Heart left ventricle (tissue), 16 donors: ENCODE results near the gene NUS1. TPM values are rescaled to one million over a fixed set of nuclear protein-coding genes. Genes with fewer than 3 reads are reported as not detected.
"Not testable (repeated sequence)": the region's sequence is repeated elsewhere in the genome, so short reads cannot be mapped to it uniquely, and the experiment has no call there.

Experiments used
- ATAC-seq, 4 donors: fragments of 200-7000 bp; cut with Tn5 transposase; one replicate each; pipeline ENCODE4 v1.9.1; 2020 to 2022; ENCODE audit warnings: moderate library complexity in 4 of 4, mild to moderate bottlenecking in 3 of 4, moderate number of reproducible peaks in 1 of 4
- DNase-seq, 5 donors: peaks; one replicate each; pipeline ENCODE4 v3.0.0-alpha.2; 2020
- H3K27ac ChIP-seq, 12 donors: fragments of 200-600 bp; sonication (generic) in 4 of 12; one replicate each; pipeline versions ENCODE4 v1.5.0 to v1.8.0; 2016 to 2022; ENCODE audit warnings: mild to moderate bottlenecking in 2 of 12
- H3K27me3 ChIP-seq, 9 donors: fragments of 200-600 bp; sonication (generic) in 2 of 9; one replicate each; pipeline versions ENCODE4 v1.5.1 to v1.8.0; 2016 to 2022; ENCODE audit warnings: mild to moderate bottlenecking in 3 of 9
- H3K36me3 ChIP-seq, 9 donors: fragments of 200-600 bp; sonication (generic) in 2 of 9; one replicate each; pipeline versions ENCODE4 v1.5.0 to v1.8.0; 2018 to 2022; ENCODE audit warnings: mild to moderate bottlenecking in 2 of 9
- H3K4me1 ChIP-seq, 12 donors: fragments of 200-600 bp; sonication (generic) in 4 of 12; one replicate each; pipeline versions ENCODE4 v1.5.0 to v1.8.0; 2016 to 2022; ENCODE audit warnings: mild to moderate bottlenecking in 3 of 12
- H3K4me3 ChIP-seq, 12 donors: fragments of 200-600 bp; sonication (generic) in 4 of 12; one replicate each; pipeline versions ENCODE4 v1.5.0 to v1.8.0; 2017 to 2022; ENCODE audit warnings: mild to moderate bottlenecking in 9 of 12, moderate library complexity in 4 of 12
- H3K9me3 ChIP-seq, 12 donors: fragments of 200-600 bp; sonication (generic) in 4 of 12; one replicate each; pipeline versions ENCODE4 v1.5.0 to v1.8.0; 2016 to 2022; ENCODE audit warnings: mild to moderate bottlenecking in 1 of 12
- CTCF ChIP-seq, 12 donors: fragments of 200-600 bp; sonication (generic) in 4 of 12; IDR thresholded peaks; one replicate each; pipeline versions ENCODE4 v1.5.0 to v1.8.0; 2018 to 2022; ENCODE audit warnings: antibody characterized with exemption in 12 of 12, mild to moderate bottlenecking in 5 of 12
- POLR2A ChIP-seq, 2 donors: fragments of 450-650 bp; IDR thresholded peaks; one replicate each; pipeline ENCODE4 v1.6.1; 2017; ENCODE audit warnings: antibody characterized with exemption in 2 of 2, mild to moderate bottlenecking in 2 of 2, moderate library complexity in 2 of 2
- WGBS, 4 donors: extraction: QIAGEN DNeasy Blood & Tissue Kit in 2 of 4; methylation state at CpG; one replicate each; pipeline versions ENCODE4 v1.1.5 to v1.1.7; 2013 to 2018; 5-methylcytosine and 5-hydroxymethylcytosine counted together
- intact Hi-C, 10 donors: fragments of 100-400 bp; cut with DNase I; formaldehyde crosslinking; loops; one replicate each; pipeline versions ENCODE4 v1.11.1 to v1.14.2; 2022
- polyA plus RNA-seq, 2 donors: library from polyadenylated mRNA; stranded (reverse); fragments of 200-250 nt; gene quantifications; one replicate each; pipeline ENCODE4 v1.2.3, GENCODE V29; 2013
- total RNA-seq, 9 donors: library from RNA; depleted of rRNA in 2 of 9; stranded (reverse); fragments of >200 nt in 2 of 9; fragmentation: NEBNext Ultra II Directional in 3 of 9; extraction: Animal tissue kit (Norgen Biotek cat#: 25700) in 3 of 9; gene quantifications; one replicate each; pipeline versions ENCODE4 v1.1.0 to v1.2.4, GENCODE V29; 2016 to 2023
- donor health status: ischemic (EF 13 %, LVEDD 7.1; RV severe dilation, severe dysfunction).
- donor health status: healthy with polysubstance abuse.
- donor health status: DM: no; HTN: yes; CAD: no.
- donor health status: DM: no; HTN: no; CAD: no.
- donor health status: ischemic (EF 25% LVEDD 6.9; RV normal size, moderate dysfunction).
- donor health status: ischemic (EF 25% LVEDD 5.7; RV mildly dilated, moderate dysfunction).
- donor health status: healthy.
- donor health status: DM: yes; HTN: yes; CAD: no.
- donor health status: ischemic (EF 35%, LVEDD 5.7; RV mildly dilated, moderate dysfunction).
- donor health status: nonischemic (EF 11% LVEDD 7.7; RV severe dilation, severe dysfunction).
- donor health status: DM: yes; HTN: yes; CAD: no.
- donor health status: PGD.
- donor health status: ischemic (EF 29% LVEDD 5.4; RV normal size, mild dysfunction).
- donor health status: nonischemic (EF 23%, LVEDD 6.1; RV moderate dilation, normal function).

NUS1 gene
- total and polyA plus RNA-seq, 11 donors = 8.1 to 22.0 (median 14.7) TPM

DNA sequence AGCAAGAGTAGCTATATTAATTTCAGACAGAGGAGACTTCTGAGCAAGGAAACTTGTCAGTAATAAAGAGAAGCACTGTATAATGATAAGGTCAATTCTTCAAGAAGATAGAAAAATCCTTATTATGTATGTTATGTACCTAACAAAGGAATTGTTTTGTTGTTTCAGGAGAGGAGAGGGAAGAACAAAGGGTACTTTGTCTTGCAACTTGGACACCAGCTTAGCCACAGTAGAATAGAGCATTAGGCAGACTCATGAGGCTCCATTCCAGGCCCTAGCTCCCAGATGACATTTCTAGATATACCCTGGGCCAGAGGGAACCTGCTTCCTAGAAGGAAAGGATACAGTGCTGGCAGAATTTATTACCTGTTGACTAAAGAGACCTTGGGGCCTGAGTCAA, 6.5 kb upstream of the NUS1 start:
- H3K9me3 ChIP-seq = no peaks in the 10 kb centered on the region
- TF ChIP-seq POLR2A (IDR thresholded peaks at IDR 0.05) = no peak
- no peak for TF ChIP-seq CTCF (IDR thresholded peaks at IDR 0.05)
- DNase-seq (no peak), ATAC-seq (no peak)
- no peaks in the 10 kb centered on the region for H3K27me3 ChIP-seq
- H3K36me3 ChIP-seq = no peaks in the 10 kb centered on the region
- H3K4me1 ChIP-seq = no peaks in the 10 kb centered on the region
- no peak overlapping the region for H3K27ac ChIP-seq
- no peak overlapping the region for H3K4me3 ChIP-seq
- intact Hi-C loops = no loop called here

DNA sequence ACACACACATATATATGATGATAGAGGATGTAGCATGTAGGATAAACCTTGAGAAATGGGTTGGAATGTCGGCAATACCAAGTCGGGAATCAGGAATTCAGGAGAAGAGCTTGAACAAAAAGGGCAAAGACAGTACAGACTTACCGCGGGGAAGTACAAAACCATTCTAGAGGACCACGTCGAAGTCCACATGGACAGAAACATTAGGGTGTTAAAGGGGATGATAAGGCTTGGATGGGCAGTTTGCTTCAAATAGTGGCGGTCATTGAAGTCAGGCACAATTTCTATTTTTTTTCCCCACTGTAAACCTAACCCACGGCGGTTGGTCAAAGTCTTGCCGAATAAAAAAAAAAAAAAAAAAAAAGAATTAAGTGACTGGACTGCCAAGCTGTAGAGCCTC, 766 bp upstream of the NUS1 start:
- WGBS, 4 donors = 63 to 81% (median 72%) methylated on average over 10 of the region's 10 CpGs
- peak overlapping the region in 7 of 12 donors; percentile 3 to 84 (median 76) for H3K27ac ChIP-seq
- ATAC-seq (no peak), DNase-seq (no peak)
- H3K4me1 ChIP-seq = peaks cover 5 to 46% (median 21%) of the 10 kb centered on the region in 12 donors
- no peaks in the 10 kb centered on the region for H3K9me3 ChIP-seq
- H3K36me3 ChIP-seq = no peaks in the 10 kb centered on the region
- intact Hi-C loops = loop anchor here in 1 of 10 donors (10.0 kb wide), 1 partner anchor 590 kb away; no protein-coding TSS in a partner anchor
- no peaks in the 10 kb centered on the region for H3K27me3 ChIP-seq
- no peak for TF ChIP-seq POLR2A (IDR thresholded peaks at IDR 0.05)
- TF ChIP-seq CTCF (IDR thresholded peaks at IDR 0.05) = no peak
- peak overlapping the region; percentile 62 to 88 (median 76) for H3K4me3 ChIP-seq

GRCh38 chr6:117675658-117676301, 511 bp downstream of the NUS1 start:
- H3K36me3 ChIP-seq, DNase-seq, H3K9me3 ChIP-seq, H3K27me3 ChIP-seq: not testable (repeated sequence)
- intact Hi-C loops = loop anchor here in 2 of 10 donors (5.0 to 10.0 kb wide), 2 partner anchors 73 to 589 kb away; partner anchors contain the start of gene GOPC (in 2 of the 2)
- TF ChIP-seq POLR2A (IDR thresholded peaks at IDR 0.05) = peak in 1 of 2 donors; percentile 11
- WGBS, 4 donors = 0 to 1% (median 0%) methylated on average over 12 to 50 of the region's 62 CpGs
- Histone ChIP-seq H3K27ac (peak overlapping the region in 11 of 12 donors; percentile 70 to 84 (median 76)), H3K4me1 (peaks cover 5 to 54% (median 24%) of the 10 kb centered on the region in 12 donors), H3K4me3 (peak overlapping the region; percentile 62 to 88 (median 76))
- peak; percentile 32 to 81 (median 59) for ATAC-seq

GRCh38 chr6:117676577-117677218, 1.4 kb downstream of the NUS1 start:
- no peak for ATAC-seq
- TF ChIP-seq CTCF (IDR thresholded peaks at IDR 0.05) (no peak), POLR2A (IDR thresholded peaks at IDR 0.05) (no peak)
- Histone ChIP-seq H3K27me3 (no peaks in the 10 kb centered on the region), H3K27ac (peak overlapping the region in 3 of 12 donors; percentile 9 to 75 (median 73)), H3K4me1 (peaks cover 5 to 63% (median 33%) of the 10 kb centered on the region in 12 donors), H3K9me3 (peaks cover 0 to 7% (median 0%) of the 10 kb centered on the region in 12 donors), H3K4me3 (peak overlapping the region; percentile 62 to 88 (median 76)), H3K36me3 (no peaks in the 10 kb centered on the region)
- DNase-seq = no peak
- intact Hi-C loops = loop anchor here in 2 of 10 donors (5.0 to 10.0 kb wide), 2 partner anchors 74 to 588 kb away; partner anchors contain the start of gene GOPC (in 2 of the 2)
- 62 to 73% (median 69%) methylated on average over 6 of the region's 6 CpGs for WGBS, 4 donors
